ENCODE results near the gene SLAMF9.

SLAMF9 gene

DNA sequence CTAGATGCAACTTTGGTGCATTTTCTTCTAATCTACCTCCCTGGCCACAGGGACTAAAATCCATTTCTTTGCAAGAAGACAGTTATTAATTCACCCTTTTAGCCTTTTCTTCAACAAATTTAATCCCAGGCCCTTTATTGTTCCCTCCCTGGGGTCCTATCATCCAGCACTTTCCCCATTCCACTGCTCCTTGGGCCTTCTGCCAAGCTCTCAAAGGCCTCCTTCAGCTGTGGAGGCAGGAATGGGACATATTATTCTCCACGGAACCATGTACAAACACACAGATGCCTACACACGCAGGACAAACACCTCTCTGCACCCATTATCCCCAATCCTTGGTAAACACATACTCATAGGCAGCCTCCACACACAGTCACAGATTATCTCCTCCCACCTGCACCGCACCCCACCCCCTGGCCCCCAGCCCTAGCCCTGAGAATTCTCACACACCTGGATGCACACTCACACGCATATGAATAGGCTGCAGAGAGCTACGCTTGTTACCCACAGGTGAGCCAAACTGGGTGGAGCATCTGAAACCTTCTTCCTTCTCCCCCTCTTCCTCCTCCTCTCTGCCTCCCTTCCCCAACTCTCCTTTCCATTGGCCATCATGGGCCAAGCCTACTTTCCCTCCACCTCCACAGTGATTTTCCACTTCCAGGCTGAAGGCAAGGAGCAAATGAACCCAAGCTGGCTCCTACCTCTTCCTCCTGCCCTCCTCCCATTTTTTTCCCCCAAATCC, 40.4 kb downstream of the SLAMF9 start:
- H3K9me3 ChIP-seq (ENCODE audit: insufficient read depth, low read length), result no peaks in the 10 kb centered on the region
- peaks cover 21% of the 10 kb centered on the region for H3K4me1 ChIP-seq (ENCODE audit: low read length)
- no peaks in the 10 kb centered on the region for H3K27me3 ChIP-seq (ENCODE audit: low read depth, low read length)
- no peak for TF ChIP-seq EZH2phosphoT487 (IDR thresholded peaks at IDR 0.05; ENCODE audit: low read depth)
- TF ChIP-seq, protein P1, sequence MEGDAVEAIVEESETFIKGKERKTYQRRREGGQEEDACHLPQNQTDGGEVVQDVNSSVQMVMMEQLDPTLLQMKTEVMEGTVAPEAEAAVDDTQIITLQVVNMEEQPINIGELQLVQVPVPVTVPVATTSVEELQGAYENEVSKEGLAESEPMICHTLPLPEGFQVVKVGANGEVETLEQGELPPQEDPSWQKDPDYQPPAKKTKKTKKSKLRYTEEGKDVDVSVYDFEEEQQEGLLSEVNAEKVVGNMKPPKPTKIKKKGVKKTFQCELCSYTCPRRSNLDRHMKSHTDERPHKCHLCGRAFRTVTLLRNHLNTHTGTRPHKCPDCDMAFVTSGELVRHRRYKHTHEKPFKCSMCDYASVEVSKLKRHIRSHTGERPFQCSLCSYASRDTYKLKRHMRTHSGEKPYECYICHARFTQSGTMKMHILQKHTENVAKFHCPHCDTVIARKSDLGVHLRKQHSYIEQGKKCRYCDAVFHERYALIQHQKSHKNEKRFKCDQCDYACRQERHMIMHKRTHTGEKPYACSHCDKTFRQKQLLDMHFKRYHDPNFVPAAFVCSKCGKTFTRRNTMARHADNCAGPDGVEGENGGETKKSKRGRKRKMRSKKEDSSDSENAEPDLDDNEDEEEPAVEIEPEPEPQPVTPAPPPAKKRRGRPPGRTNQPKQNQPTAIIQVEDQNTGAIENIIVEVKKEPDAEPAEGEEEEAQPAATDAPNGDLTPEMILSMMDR (IDR thresholded peaks at IDR 0.05; ENCODE audit: low read depth, low read length), result no peak
- peaks cover 8% of the 10 kb centered on the region for H3K79me2 ChIP-seq (ENCODE audit: low read length)
- no peak overlapping the region for H3K27ac ChIP-seq (ENCODE audit: low read length)
- peaks cover 37% of the 10 kb centered on the region for H4K20me1 ChIP-seq (ENCODE audit: insufficient read depth, low read length)
- H3K4me2 ChIP-seq (ENCODE audit: low read length), result no peak overlapping the region
- H2AFZ ChIP-seq (ENCODE audit: low read depth, low read length), result no peak overlapping the region
- peaks cover 31% of the 10 kb centered on the region for H3K36me3 ChIP-seq (replicated peaks; ENCODE audit: low read depth, low read length)
- H3K9ac ChIP-seq (ENCODE audit: low read length), result no peak overlapping the region
- H3K4me3 ChIP-seq (ENCODE audit: low read length), result no peak overlapping the region

DNA sequence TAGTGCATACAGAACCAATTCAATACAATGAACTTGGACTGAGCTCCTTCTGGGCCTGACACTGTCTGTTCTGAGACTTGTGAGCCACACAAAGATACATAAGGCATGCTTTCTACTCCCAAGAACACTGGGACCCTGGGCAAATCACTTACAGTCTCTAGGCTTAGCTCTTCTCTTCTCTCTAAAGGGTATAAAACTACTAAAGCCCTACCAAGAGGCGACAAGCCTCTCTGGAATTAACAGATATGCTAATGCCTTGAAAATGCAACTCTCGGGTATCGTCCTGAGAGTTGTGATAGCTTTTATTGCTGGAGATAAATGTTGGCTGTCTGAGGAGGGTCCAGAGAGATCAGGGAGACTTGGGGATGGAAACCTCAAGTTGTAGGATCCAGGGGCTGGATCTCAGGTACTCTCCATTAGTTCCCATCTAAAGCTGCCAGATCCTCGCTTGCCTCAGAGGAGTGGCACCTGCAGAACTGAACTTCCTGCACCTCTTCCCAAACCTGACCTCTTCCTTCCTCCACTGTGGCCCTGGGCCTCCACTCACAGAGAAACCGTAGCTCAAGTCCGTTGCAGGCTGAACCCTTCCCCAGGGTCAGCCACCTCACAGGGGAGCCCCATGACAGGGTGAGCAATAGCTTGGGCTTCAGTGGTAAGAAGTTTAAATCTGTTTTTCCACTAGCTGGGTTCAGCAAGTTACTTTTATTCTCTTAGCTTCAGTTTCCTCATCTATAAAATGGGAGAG, 42.5 kb downstream of the SLAMF9 start:
- H3K4me3 ChIP-seq (ENCODE audit: low read length), result no peak overlapping the region
- H2AFZ ChIP-seq (ENCODE audit: low read depth, low read length), result no peak overlapping the region
- H3K36me3 ChIP-seq (replicated peaks; ENCODE audit: low read depth, low read length), result peaks cover 18% of the 10 kb centered on the region
- H3K4me1 ChIP-seq (ENCODE audit: low read length), result peaks cover 21% of the 10 kb centered on the region
- H4K20me1 ChIP-seq (ENCODE audit: insufficient read depth, low read length), result peaks cover 18% of the 10 kb centered on the region
- H3K27me3 ChIP-seq (ENCODE audit: low read depth, low read length), result no peaks in the 10 kb centered on the region
- TF ChIP-seq EZH2phosphoT487 (IDR thresholded peaks at IDR 0.05; ENCODE audit: low read depth), result no peak
- TF ChIP-seq, protein P1 (IDR thresholded peaks at IDR 0.05; ENCODE audit: low read depth, low read length), result no peak
- H3K9me3 ChIP-seq (ENCODE audit: insufficient read depth, low read length), result no peaks in the 10 kb centered on the region
- no peak overlapping the region for H3K27ac ChIP-seq (ENCODE audit: low read length)
- no peaks in the 10 kb centered on the region for H3K79me2 ChIP-seq (ENCODE audit: low read length)
- H3K4me2 ChIP-seq (ENCODE audit: low read length), result no peak overlapping the region
- no peak overlapping the region for H3K9ac ChIP-seq (ENCODE audit: low read length)

DNA sequence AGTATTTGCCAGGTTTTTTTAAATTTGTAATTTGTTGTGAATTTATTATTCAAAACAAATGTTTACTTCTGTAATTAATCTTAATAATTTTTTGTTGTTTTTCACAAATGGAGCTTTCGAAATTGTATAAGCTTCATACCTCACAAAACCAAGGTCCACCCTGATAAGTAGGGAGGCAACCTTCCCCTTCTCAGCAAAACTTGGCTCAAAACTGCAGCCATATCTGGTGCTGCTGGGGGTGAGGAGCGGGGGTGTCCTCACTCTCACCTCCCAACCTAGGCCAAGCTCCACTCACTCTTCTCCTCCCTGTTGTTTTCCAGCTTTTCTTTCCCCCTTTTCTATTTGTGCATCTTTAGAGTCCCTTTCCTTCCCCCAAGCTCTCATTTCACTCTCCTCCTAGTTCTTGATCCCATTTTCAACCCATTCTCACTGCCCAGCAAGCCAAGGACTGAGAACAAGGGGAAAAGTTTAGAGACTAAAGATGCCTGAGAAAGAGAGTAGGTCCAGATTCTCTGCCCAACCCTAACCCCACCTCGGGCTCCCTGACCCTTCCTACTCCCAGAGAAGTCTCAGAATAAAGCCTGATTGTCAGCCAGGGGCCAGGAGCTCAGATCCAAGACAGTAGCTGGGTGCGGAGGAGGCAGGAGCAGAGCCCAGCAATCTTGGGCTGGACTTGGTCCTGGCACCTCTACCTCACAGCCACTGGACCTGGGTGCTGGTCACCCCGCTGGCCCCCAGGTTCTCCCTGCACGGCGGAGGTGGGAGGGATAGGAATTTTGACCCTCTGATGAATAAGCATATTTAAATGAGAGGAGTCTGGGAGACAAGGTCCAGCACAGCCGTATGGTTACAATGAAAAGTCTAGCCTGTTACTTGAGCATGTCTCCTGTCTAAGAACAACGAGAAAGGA, 45.8 kb downstream of the SLAMF9 start:
- Histone ChIP-seq H3K4me3 (ENCODE audit: low read length) (no peak overlapping the region), H2AFZ (ENCODE audit: low read depth, low read length) (no peak overlapping the region), H3K9me3 (ENCODE audit: insufficient read depth, low read length) (no peaks in the 10 kb centered on the region), H3K4me2 (ENCODE audit: low read length) (no peak overlapping the region), H3K4me1 (ENCODE audit: low read length) (peaks cover 21% of the 10 kb centered on the region), H3K79me2 (ENCODE audit: low read length) (no peaks in the 10 kb centered on the region), H3K9ac (ENCODE audit: low read length) (no peak overlapping the region), H3K27ac (ENCODE audit: low read length) (no peak overlapping the region), H3K27me3 (ENCODE audit: low read depth, low read length) (no peaks in the 10 kb centered on the region), H4K20me1 (ENCODE audit: insufficient read depth, low read length) (0 out of 2 replicates have a peak, but pooled peaks cover under 1% of the 10 kb centered on the region), H3K36me3 (replicated peaks; ENCODE audit: low read depth, low read length) (peaks cover 3% of the 10 kb centered on the region)
- TF ChIP-seq EZH2phosphoT487 (IDR thresholded peaks at IDR 0.05; ENCODE audit: low read depth), result no peak
- TF ChIP-seq, protein P1 (IDR thresholded peaks at IDR 0.05; ENCODE audit: low read depth, low read length), result no peak

All from OCI-LY3 (cell line).